ENCODE results near the gene ZNF558.

ZNF558 gene

DNA sequence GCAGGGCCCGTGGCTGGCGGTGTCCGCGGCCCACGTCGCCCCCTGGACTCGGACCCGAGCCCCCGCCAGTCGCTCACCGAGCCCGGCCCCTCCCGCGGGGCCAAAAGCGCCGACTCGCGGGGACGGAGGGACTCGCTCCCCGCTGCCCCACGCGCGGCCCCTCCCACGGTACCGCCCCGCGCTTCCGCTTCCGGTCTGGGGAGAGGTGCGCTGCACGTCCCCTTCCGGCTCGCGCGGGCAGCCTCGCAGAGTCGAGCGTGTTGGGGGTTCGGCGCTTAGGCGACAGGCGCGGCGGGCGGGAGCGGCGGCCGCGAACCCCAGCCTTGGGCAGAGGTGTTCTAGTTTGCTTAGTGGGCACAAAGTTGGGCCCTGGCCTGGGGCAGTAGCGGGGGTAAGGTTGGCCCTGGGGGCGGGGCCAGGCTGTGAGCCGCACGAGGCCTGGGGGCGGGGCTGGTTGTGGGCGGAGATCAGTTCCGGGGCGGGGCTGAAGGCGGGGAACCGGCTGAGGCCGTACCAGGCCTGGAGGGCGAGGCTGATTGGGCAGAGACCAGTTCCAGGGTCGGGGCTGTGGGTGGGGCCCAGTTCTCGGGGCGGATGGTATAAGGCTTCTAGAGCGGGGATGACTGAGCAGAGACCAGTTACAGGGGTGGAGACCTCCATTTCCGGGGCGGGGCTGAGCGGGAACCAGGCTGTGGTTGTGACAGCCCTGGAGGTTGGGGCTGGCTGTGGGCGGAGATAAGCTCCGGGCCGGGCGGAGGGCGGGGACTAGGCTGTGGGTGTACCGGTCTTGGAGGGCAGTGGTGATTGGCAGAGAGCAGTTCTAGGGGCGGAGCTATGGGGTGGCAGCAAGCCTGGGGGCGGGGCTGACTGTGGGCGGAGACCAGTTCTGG is at the start of gene ZNF558, which contains the start of gene MBD3L1:
Gene ZNF558, minus strand, starts transcription at position 173 of the 890 bp plus-strand sequence. CDS start 9,645 bp downstream, outside the sequence.
Gene MBD3L1, plus strand, starts transcription at position 246 of the 890 bp plus-strand sequence. CDS start 10,302 bp downstream, outside the sequence.
- DNase-seq (ENCODE audit: low read depth in 2 of 2) = peak; percentile 97 to 98

DNA sequence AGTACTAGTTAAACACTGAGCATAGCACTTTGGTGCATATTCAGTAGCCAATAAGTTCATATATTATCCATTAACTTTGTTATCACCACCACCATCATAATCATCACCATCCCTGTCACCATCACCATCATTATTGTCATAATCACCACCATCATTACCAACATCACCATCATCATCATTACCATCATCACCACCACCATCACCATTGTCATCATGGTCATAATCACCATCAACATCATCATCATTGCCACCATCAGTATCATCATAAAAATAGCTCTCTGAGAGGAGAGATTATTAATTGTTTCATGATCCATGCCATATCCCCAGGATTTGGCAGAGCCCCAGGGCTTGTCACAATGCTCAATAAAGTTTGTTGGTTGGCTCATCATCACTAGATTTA is 49.4 kb upstream of the ZNF558 start:
- DNase-seq (ENCODE audit: low read depth in 2 of 2) = no peak

GRCh38 chr19:8880868-8881488 is 48.9 kb upstream of the ZNF558 start:
- no peak for DNase-seq (ENCODE audit: low read depth in 2 of 2)

GRCh38 chr19:8877854-8878705 is 46.0 kb upstream of the ZNF558 start:
- DNase-seq (ENCODE audit: low read depth in 2 of 2) = no peak

DNA sequence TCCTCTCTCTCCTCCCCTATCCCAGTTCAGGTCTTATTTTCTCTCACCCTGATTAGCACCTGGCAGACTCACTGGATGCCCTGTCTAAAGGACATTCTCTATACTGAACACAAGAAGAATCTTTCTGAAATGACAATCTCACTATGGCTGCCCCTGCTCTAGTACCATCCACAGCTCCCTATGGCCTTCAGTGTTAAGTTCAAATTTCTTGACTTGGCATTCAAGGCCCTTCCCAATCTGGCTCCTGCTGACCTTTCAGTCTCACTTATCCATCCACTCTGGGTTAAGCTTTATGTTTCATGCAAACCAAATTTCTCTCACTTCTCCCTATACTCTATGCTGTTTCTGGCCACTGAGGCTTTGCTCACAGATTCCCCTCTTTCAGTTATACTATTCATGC is 34.2 kb upstream of the ZNF558 start:
- DNase-seq (ENCODE audit: low read depth in 2 of 2) = no peak

- no peak for DNase-seq (ENCODE audit: low read depth in 2 of 2)
Observed at GRCh38 chr19:8858260-8858659, 26.2 kb upstream of the ZNF558 start.

GRCh38 chr19:8850488-8850887 is 18.4 kb upstream of the ZNF558 start:
- DNase-seq (ENCODE audit: low read depth in 2 of 2) = no peak

DNA sequence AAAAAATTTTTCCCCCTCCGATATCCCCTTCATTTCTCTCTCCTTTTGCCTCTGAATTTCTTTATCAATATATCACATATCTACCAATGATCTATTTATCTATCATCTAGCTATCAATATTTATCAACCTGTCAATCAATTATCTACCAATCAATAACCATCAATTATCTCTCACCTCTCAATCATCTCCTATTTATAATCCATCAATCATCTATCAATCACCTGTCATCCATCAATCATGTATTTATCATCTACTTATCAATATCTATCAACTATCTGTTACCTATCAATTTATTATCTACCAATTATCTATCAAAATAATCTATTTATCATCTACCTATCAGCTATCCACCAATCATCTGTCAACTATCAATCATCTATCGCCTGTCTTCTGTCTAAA is 17.1 kb upstream of the ZNF558 start:
- no peak for DNase-seq (ENCODE audit: low read depth in 2 of 2)

GRCh38 chr19:8846819-8847218 is 14.7 kb upstream of the ZNF558 start:
- no peak for DNase-seq (ENCODE audit: low read depth in 2 of 2)

DNA sequence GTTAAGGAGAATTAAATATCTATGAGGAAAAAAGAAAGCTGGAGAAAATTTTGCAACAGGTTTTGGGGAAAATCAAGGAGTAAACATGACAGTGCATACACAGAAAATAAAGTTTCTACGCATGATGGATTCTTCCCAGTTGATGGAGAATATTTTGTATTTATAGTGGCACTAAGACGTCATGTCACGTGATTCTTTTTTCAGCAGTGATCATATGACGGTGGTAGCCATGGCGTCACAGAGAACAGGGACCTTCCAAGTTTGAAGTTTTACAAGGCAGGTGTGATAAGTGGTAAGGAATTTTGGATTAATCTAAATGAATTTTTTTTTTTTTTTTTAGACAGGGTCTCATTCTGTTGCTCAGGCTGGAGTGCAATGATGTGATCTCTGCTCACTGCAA is 8.6 kb upstream of the ZNF558 start:
- no peak for DNase-seq (ENCODE audit: low read depth in 2 of 2)

- no peak for DNase-seq (ENCODE audit: low read depth in 2 of 2)
Observed at GRCh38 chr19:8835877-8836276, 3.8 kb upstream of the ZNF558 start.

- no peak for DNase-seq (ENCODE audit: low read depth in 2 of 2)
Observed at GRCh38 chr19:8835446-8835845, 3.3 kb upstream of the ZNF558 start.

DNA sequence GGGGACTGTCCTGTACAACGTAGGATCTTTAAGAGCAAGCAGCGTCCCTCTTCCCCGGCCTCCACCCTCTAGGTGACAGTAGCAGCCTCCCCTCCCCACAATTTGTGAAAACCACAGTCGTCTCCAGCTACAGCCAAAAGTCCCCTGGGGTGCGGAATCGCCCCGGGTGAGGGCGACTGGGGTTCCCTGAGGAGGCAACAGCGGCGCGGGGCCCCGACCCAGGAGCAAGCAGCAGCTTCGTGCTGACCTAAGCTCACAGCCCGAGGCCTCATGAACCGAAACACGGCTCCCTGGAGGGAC is 322 bp downstream of the ZNF558 start:
- DNase-seq (ENCODE audit: low read depth in 2 of 2) = no peak

- no peak for DNase-seq (ENCODE audit: low read depth in 2 of 2)
Observed at GRCh38 chr19:8831373-8831772, 731 bp downstream of the ZNF558 start.

DNA sequence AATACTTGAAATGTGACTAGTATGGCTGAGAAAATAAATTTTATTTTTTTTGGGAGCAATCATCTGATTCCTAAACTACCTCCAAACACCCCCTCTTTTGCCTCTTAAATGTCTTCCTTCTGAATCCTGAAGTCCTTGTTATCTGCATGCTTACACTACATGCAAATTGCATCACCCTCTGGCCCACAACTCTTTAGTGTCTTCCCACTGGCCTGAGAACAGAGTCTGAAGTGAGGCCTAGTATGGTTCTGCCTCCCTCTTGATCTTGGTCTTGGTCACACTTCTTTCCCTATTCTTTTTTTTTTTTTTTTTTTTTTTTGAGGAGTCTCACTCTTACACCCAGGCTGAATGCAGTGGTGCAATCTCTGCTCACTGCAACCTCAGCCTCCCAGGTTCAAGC is 4.8 kb downstream of the ZNF558 start:
- DNase-seq (ENCODE audit: low read depth in 2 of 2) = no peak

DNA sequence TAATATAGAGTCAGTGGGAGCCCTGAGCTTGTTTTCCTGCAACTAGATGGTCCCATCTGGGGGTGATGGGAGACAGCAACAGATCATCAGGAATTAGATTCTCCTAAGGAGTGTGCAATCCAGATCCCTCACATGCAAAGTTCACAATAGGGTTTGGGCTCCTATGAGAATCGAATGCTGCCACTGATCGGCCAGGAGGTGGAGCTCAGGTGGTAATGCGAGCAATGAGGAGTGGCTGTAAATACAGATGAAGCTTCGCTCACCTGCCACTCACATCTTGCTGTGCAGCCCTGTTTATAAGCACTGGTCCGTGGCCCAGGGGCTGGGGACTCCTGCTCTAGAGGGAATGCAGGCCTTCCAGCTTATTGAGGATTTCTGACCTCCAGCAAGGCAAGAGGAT is 5.7 kb downstream of the ZNF558 start:
- no peak for DNase-seq (ENCODE audit: low read depth in 2 of 2)

GRCh38 chr19:8821748-8822241 is 10.3 kb downstream of the ZNF558 start:
- DNase-seq (ENCODE audit: low read depth in 2 of 2) = no peak

- no peak for DNase-seq (ENCODE audit: low read depth in 2 of 2)
Observed at GRCh38 chr19:8820234-8820633, 11.9 kb downstream of the ZNF558 start.

- DNase-seq (ENCODE audit: low read depth in 2 of 2) = no peak
Observed at GRCh38 chr19:8815780-8816179, 16.3 kb downstream of the ZNF558 start.

DNA sequence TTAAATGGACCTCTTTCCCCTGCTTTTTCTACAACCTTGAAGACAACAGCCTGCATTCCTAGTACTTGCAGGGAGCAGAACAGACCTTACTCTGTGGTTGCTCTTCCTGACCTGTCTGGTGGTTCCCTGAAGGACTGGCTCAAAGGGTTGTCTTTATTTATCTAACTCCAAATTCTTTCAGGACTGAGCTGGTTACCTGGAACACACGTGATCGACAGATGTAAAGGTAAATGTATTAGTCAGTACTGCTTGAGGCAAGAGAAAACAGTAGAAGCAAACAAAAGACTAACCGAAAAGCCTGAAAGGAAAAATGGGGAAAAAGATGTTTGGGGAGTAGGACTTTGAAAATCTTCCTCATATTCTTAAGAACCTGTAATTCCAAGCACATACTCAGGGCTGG is 17.9 kb downstream of the ZNF558 start:
- no peak for DNase-seq (ENCODE audit: low read depth in 2 of 2)

- DNase-seq (ENCODE audit: low read depth in 2 of 2) = no peak
Observed at GRCh38 chr19:8811315-8812172, 20.6 kb downstream of the ZNF558 start.

Measured in stimulated activated CD8-positive, alpha-beta memory T cell treated with anti-CD3 and anti-CD28 coated beads, Interleukin-2, amount 100 ng/mL, for 1 hour (primary cell).